Ascending aorta (tissue), 2 donors: ENCODE results near the gene KIRREL3. TPM values are rescaled to one million over a fixed set of nuclear protein-coding genes. Genes with fewer than 3 reads are reported as not detected.

Experiments
- DNase-seq, 2 donors: peaks; one replicate each; pipeline ENCODE4 v3.0.0-alpha.2; 2019; ENCODE audit warnings: low spot score in 2 of 2
- H3K27ac ChIP-seq, 2 donors: fragments of 200-600 bp; sonication (generic); one replicate each; pipeline ENCODE4 v1.5.1; 2016 to 2017; ENCODE audit warnings: mild to moderate bottlenecking in 1 of 2
- H3K27me3 ChIP-seq: fragments of 200-600 bp; sonication (generic); one replicate; pipeline ENCODE4 v1.5.1; 2017
- H3K36me3 ChIP-seq, 2 donors: fragments of 200-600 bp; sonication (generic); one replicate each; pipeline ENCODE4 v1.5.1; 2016
- H3K4me1 ChIP-seq, 2 donors: fragments of 200-600 bp; sonication (generic); one replicate each; pipeline ENCODE4 v1.5.1; 2016 to 2017; ENCODE audit warnings: mild to moderate bottlenecking in 1 of 2
- H3K4me3 ChIP-seq, 2 donors: fragments of 200-600 bp; sonication (generic); one replicate each; pipeline ENCODE4 v1.5.1; 2016 to 2017; ENCODE audit warnings: mild to moderate bottlenecking in 1 of 2
- H3K9me3 ChIP-seq, 2 donors: fragments of 200-600 bp; sonication (generic); one replicate each; pipeline ENCODE4 v1.5.1; 2016
- intact Hi-C: fragments of 100-400 bp; cut with DNase I; formaldehyde crosslinking; loops from one replicate; pipeline ENCODE4 v1.15.1; 2023
- total RNA-seq: library from RNA; depleted of rRNA; stranded (reverse); fragments of >200 nt; gene quantifications from one replicate; pipeline ENCODE4 v1.1.0, GENCODE V29; 2016
- TF ChIP-seq, protein P1 (sequence below), 3 experiments: fragments of 200-600 bp in 2 of 3; fragments of 450-650 bp in 1 of 3; sonication (generic) in 2 of 3; IDR thresholded peaks; one replicate each; pipeline ENCODE4 v1.5.1; 2016 to 2019; ENCODE audit warnings: antibody characterized with exemption in 3 of 3, mild to moderate bottlenecking in 1 of 3, moderate library complexity in 1 of 3

Gene KIRREL3
- total RNA-seq, 1 donor from 2014 or later, result not detected

GRCh38 chr11:126997196-126997595, 3.4 kb downstream of the KIRREL3 start:
- Histone ChIP-seq H3K27me3 (peaks cover 3% of the 10 kb centered on the region), H3K36me3 (no peaks in the 10 kb centered on the region), H3K4me3 (no peak overlapping the region), H3K9me3 (no peaks in the 10 kb centered on the region), H3K4me1 (no peaks in the 10 kb centered on the region), H3K27ac (no peak overlapping the region)
- intact Hi-C loops, result no loop called here
- TF ChIP-seq, protein P1, sequence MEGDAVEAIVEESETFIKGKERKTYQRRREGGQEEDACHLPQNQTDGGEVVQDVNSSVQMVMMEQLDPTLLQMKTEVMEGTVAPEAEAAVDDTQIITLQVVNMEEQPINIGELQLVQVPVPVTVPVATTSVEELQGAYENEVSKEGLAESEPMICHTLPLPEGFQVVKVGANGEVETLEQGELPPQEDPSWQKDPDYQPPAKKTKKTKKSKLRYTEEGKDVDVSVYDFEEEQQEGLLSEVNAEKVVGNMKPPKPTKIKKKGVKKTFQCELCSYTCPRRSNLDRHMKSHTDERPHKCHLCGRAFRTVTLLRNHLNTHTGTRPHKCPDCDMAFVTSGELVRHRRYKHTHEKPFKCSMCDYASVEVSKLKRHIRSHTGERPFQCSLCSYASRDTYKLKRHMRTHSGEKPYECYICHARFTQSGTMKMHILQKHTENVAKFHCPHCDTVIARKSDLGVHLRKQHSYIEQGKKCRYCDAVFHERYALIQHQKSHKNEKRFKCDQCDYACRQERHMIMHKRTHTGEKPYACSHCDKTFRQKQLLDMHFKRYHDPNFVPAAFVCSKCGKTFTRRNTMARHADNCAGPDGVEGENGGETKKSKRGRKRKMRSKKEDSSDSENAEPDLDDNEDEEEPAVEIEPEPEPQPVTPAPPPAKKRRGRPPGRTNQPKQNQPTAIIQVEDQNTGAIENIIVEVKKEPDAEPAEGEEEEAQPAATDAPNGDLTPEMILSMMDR (IDR thresholded peaks at IDR 0.05), result no peak
- DNase-seq, result no peak

- no peaks in the 10 kb centered on the region for H3K27me3 ChIP-seq
- H3K4me1 ChIP-seq, result no peaks in the 10 kb centered on the region
- H3K9me3 ChIP-seq, result no peaks in the 10 kb centered on the region
- no peak overlapping the region for H3K27ac ChIP-seq
- no peaks in the 10 kb centered on the region for H3K36me3 ChIP-seq
- no peak for DNase-seq
- TF ChIP-seq, protein P1 (IDR thresholded peaks at IDR 0.05), result no peak
- no peak overlapping the region for H3K4me3 ChIP-seq
- intact Hi-C loops, result no loop called here
Measured at GRCh38 chr11:126996036-126996804, 4.3 kb downstream of the KIRREL3 start.

DNA sequence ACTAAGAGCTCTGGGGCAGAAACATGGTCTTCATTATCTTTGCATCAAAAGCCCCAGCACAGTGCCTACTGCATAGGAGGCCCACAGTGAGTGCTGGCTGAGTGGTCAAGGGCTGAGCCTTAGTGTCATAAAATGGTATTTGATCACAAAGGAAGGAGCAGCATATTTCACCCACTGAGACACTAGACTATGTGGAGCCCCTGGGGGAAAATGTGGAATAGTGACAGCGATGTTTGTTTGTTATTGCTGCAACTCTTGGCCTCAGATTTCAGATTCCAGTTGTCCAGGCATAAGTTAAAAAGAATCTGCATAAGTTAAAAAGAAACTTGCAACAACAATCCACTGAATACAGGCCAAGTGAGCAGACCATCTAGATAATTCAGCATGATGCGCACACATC, 7.0 kb downstream of the KIRREL3 start:
- H3K4me3 ChIP-seq, result no peak overlapping the region
- no peak for DNase-seq
- no peaks in the 10 kb centered on the region for H3K9me3 ChIP-seq
- no peaks in the 10 kb centered on the region for H3K4me1 ChIP-seq
- intact Hi-C loops, result loop anchor here (5.0 kb wide), 1 partner anchor 551 kb away; no protein-coding TSS in a partner anchor
- H3K27ac ChIP-seq, result no peak overlapping the region
- H3K36me3 ChIP-seq, result no peaks in the 10 kb centered on the region
- no peaks in the 10 kb centered on the region for H3K27me3 ChIP-seq
- TF ChIP-seq, protein P1 (IDR thresholded peaks at IDR 0.05), result no peak

DNA sequence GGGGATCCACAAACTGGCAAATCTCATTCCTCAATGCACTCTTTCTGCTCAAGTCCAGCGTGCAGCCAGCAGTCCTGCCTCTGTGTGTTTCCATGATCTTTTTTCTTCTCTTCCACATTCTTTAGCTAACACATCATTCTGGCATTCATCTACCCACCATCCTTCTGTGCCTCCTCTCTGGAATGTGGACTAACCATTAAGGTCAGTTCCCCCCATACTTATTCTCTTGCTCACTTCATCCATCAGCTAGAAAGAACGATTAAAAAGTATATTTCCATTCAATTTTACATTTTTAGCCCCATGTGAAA, 7.8 kb downstream of the KIRREL3 start:
- H3K9me3 ChIP-seq, result no peaks in the 10 kb centered on the region
- no peak overlapping the region for H3K4me3 ChIP-seq
- no peaks in the 10 kb centered on the region for H3K36me3 ChIP-seq
- TF ChIP-seq, protein P1 (IDR thresholded peaks at IDR 0.05), result no peak
- H3K4me1 ChIP-seq, result no peaks in the 10 kb centered on the region
- intact Hi-C loops, result loop anchor here (5.0 kb wide), 1 partner anchor 550 kb away; no protein-coding TSS in a partner anchor
- DNase-seq, result no peak
- H3K27me3 ChIP-seq, result no peaks in the 10 kb centered on the region
- no peak overlapping the region for H3K27ac ChIP-seq

DNA sequence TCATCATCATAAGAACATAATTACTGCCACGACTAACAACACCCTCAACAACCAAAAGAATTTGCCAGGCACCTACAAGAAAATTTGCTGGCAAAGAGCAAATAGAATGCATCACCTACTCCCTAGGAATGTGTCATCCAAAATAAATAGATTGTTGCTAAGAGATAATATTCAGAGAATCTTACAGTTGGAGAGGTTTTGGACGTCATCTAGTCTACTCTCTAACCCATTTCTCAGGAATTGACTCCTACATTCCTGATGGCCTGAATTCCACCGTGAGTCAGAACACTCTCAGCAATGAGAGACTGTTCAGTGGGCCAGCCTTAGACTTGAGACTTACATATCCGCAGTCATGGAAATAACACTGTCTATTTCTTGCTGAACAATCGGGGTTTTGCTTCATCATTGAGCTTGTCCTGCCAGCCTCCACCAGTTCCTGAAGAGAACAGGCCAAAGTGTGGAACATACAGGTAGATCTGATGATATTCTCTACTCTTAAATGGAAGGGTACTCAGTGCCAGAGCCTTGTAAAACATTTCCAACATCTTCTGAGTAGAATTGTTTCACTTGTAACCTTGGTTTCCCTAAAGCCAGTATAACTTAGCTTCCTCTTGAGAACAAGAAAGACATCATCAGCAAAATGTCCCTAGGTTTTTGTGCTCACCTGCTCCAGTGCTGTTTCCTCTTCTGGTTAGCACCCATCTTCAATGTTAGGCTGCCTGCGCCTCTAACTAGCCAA, 8.3 kb downstream of the KIRREL3 start:
- Histone ChIP-seq H3K4me1 (no peaks in the 10 kb centered on the region), H3K27me3 (no peaks in the 10 kb centered on the region), H3K4me3 (no peak overlapping the region), H3K27ac (no peak overlapping the region), H3K36me3 (no peaks in the 10 kb centered on the region), H3K9me3 (no peaks in the 10 kb centered on the region)
- TF ChIP-seq, protein P1 (IDR thresholded peaks at IDR 0.05), result no peak
- intact Hi-C loops, result loop anchor here (5.0 kb wide), 1 partner anchor 550 kb away; no protein-coding TSS in a partner anchor
- no peak for DNase-seq
